ENCODE results near the gene NFASC.

Gene NFASC

DNA sequence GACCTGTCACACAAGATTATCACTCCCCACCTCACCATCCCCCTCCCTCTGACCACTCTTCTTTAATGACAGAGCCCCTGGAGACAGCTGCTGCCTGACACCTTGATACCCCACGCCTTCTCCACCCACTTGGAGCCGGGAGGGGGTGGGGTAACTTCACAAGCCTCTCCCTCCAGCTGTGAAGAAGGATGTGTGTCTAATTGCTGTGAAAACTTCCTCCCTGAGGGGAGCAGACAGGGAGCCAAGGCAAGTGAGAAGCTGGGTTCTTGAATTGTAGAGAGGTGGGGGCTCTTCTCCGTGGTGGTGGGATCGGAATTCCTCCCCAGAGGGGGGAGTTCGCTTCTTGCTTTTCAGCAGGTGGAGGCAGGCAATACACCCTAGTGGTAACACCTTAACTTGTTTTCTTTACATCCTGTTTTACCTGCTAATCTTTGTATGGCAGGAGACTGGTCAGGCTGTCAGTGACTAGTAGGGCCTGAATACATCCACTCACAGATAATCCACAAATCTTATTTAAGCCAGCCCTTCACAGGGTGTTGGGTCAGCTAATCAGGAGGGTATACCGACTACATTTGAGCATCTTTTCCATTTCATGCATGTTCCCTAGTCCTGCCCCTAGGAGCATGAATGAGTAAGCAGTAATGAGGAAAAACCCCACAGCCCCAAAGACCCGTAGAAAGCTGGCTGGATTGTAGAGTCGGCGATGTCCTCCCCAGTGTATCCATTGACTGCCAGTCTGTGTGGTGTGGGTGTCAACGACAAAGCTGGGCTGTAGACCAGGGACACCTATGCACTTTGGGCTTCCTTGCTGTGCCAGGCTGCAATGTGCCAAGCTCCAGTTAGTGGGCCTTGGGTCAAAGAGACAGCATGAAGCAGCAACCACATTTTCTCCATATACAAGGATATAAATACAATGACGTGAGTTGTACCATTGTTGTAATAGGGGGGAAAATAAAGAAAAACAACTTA lies 57.3 kb downstream of the NFASC start:
- in situ Hi-C loops (cut with MboI; ENCODE audit: low sequenced_read_pairs): no loop called here

- in situ Hi-C loops (cut with MboI; ENCODE audit: low sequenced_read_pairs): no loop called here
Observed at GRCh38 chr1:204928671-204929486, 58.2 kb downstream of the NFASC start.

- in situ Hi-C loops (cut with MboI; ENCODE audit: low sequenced_read_pairs): no loop called here
Observed at GRCh38 chr1:204929487-204930154, 59.0 kb downstream of the NFASC start.

- in situ Hi-C loops (cut with MboI; ENCODE audit: low sequenced_read_pairs): no loop called here
Observed at GRCh38 chr1:204930155-204930523, 59.5 kb downstream of the NFASC start.

DNA sequence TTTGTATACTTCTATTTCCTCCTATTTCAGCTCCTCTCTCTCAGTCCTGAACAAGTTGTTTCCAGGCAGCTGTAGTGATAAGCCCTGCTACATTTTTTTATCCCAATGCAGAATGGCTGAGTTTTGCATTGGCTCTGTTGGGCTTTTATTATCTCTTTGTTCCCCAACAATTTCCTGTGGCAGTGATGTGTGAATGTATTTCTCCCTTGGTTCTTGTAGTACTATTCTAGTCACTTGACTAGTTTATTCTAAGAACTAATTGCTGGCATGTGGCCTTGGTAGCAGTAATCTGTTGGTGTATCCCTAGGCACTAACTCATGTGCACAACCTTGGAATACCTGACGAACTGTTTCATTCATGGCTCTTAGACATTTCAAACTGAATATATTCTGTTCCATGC lies 60.7 kb downstream of the NFASC start:
- in situ Hi-C loops (cut with MboI; ENCODE audit: low sequenced_read_pairs): no loop called here

GRCh38 chr1:204931768-204932572 lies 61.3 kb downstream of the NFASC start:
- in situ Hi-C loops (cut with MboI; ENCODE audit: low sequenced_read_pairs): no loop called here

- in situ Hi-C loops (cut with MboI; ENCODE audit: low sequenced_read_pairs): no loop called here
Observed at GRCh38 chr1:204932573-204932909, 61.9 kb downstream of the NFASC start.

DNA sequence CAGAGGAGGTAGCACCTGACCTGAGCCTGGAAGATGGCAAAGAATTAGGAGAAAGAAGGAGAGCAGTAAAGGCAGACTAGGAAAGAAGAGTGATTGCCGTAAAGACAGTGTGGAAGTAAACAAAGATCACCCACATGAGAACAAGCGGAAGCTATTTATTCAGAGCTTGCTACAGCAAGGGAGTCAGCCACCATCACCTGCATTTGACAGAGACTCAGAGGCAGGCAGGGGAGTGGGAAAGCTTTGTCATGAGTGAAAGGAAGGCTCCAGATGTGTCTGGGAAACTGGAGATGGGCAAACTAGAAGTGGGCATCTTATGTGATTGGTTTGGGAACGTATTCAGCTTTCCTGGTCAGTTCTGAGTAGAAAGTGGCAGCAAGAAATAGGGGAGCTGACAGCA lies 64.5 kb downstream of the NFASC start:
- in situ Hi-C loops (cut with MboI; ENCODE audit: low sequenced_read_pairs): no loop called here

- in situ Hi-C loops (cut with MboI; ENCODE audit: low sequenced_read_pairs): no loop called here
Observed at GRCh38 chr1:204936765-204937164, 66.1 kb downstream of the NFASC start.

GRCh38 chr1:204937901-204938300 lies 67.2 kb downstream of the NFASC start:
- in situ Hi-C loops (cut with MboI; ENCODE audit: low sequenced_read_pairs): no loop called here

DNA sequence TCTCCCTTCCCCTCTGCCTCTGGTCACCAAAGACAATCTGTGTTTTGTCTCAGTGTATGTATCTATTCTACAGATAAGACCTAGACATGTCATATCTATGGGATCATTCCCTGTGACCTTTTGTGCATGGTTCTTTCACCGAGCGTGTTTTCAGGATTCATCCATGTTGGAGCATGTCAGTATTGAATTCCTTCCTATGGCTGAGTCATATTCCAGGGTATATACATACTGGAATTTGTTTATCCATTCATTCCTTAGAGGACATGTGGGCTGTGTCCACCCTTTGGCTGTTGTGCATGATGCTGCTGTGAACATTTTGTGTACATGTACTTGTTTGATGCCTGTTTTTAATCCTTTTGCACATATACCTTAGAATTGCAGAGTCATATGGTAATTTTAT lies 69.9 kb downstream of the NFASC start:
- in situ Hi-C loops (cut with MboI; ENCODE audit: low sequenced_read_pairs): no loop called here

DNA sequence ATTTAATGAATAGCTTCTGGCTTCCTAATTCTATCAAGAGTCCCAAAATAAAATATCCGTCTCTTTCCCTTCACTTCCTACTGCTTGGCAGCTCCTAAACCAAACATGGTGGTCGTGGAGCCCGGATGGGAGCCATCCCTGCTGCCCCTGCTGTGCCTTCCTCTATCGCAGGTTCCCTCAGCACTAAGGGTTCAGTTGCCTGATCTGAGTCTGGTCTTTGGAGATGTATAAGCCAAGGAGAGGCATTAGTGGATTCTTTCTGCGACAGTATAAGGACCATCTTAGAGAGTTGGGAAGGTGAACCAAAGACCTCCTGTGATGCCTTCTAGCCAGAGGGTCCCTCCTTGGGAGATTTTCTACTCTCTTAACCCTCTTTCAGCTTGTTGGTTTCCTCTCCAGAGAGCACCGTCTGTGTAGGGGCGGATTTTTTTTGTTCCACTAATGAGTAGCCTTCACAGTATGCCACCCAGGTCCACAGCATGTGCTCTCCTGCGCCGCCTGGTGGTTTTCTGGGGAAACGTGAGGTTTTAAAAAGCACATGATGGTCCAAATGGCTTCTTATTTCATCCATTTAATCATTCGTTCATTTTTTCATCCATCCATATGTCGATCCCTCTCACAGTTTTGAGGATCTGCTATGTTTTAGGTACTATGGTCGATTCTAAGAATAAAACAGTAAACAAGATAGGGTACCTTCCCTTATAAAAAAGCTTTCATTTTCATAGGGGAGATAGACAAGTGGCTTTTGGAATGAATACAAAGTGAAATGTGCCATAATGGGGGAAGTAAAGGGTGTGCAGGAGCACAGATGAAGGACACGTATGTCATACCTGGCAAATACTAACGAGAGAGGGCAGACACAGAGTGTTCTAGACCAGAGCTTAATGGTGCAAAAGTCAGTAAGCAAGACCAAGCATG lies 71.0 kb downstream of the NFASC start:
- in situ Hi-C loops (cut with MboI; ENCODE audit: low sequenced_read_pairs): no loop called here

DNA sequence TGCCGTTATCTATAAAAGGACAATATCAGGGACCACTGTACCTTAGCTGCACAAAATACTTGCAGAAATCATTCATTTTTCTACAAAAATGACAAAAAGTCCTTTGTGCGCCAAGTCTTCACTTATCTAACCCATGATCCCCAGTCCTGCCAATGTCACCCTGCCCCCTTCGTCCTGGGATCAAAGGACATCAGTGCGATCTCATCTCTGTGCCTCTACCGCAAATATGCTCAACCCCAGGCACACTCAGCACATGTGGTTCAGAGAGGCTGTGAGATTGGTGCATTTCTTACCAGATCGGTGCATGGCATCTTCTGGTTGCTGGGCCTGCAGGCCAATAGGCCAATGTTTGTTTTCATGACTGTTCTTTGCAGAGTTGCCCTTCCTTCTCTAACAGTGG lies 72.8 kb downstream of the NFASC start:
- in situ Hi-C loops (cut with MboI; ENCODE audit: low sequenced_read_pairs): no loop called here

DNA sequence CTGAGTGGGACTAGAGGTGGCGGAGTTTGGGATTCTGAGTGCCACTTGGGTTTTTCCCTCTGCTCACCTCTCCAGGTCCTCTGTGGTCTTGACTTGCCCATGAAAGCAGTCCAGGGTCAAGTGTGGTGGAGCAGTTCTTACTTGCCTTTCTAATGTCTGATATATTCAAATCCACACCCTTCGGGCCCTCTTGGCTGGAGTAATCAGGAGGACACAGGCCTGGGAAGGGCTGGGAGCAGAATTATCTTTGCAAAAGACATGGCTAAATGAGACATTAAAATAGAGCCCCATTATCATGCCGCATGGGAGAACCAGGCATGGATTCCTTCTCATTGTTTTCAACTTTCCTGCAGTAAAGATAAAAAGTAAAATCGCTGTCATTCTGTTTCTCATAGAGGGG lies 74.0 kb downstream of the NFASC start:
- in situ Hi-C loops (cut with MboI; ENCODE audit: low sequenced_read_pairs): no loop called here

GRCh38 chr1:204945565-204945977 lies 74.9 kb downstream of the NFASC start:
- in situ Hi-C loops (cut with MboI; ENCODE audit: low sequenced_read_pairs): no loop called here

DNA sequence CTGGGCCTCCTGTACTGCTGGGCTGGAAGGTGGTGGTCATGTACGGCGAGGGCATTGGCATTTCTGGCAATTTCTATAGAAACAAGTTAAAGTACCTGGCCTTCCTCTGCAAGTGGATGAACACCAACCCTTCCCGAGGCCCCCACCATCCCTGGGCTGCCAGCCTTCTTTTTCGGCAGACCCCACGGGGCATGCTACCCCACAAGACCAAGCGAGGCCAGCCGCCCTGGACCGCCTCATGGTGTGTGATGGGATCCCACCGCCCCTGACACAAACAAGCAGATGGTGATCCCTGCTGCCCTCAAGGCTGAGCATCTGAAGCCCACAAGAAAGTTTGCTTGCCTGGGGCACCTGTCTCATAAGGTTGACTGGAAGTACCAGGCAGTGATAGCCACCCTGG lies 76.0 kb downstream of the NFASC start:
- in situ Hi-C loops (cut with MboI; ENCODE audit: low sequenced_read_pairs): no loop called here

GRCh38 chr1:204947338-204947737 lies 76.7 kb downstream of the NFASC start:
- in situ Hi-C loops (cut with MboI; ENCODE audit: low sequenced_read_pairs): no loop called here

DNA sequence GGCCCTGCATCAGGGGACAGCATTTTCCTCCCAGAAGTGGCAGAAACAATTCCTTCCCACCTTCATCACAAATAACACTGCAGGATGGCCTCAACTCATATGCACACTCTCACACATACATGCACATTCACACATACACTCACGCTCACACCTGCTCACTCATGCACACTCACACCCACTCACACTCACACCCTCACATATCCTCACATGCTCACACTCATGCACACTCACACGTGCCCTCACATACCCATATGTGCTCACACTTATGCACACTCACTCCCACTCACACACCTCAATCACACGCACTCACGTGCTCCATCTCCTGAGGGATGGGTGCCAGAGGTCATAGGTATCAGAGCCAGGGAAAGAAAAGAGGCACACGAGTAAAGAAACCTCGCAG lies 77.1 kb downstream of the NFASC start:
- in situ Hi-C loops (cut with MboI; ENCODE audit: low sequenced_read_pairs): no loop called here

DNA sequence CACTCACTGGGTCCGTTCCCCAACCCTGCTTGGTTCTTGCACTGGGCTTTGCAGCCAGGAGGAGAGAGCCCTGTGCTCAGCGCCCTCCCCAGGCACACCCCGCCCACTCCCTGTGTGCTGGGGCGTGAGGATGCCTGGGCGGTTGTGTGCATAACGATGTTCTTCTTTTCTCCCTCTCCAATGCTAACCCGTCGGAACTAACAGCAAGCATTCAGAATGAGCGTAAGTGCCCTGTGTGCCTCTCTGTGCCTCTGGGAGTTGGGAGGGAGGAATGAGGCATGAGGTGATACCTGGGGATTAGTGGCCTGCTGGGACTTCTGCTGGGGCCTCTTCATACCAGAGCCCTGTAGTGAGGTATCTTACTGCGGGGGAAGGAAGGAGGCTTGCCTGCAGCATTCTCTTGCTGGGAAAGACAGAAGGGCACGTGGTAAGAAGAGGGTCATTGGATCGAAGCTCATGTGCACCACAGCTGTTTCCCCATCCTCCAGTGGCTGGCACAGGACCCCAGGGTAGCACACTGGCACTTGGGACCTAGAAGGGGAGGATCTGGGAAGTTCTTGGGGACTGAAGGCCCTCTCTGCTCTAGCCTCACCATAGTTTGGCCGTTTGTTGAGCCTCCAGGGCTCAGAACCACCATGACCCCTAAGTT lies 79.8 kb downstream of the NFASC start:
- in situ Hi-C loops (cut with MboI; ENCODE audit: low sequenced_read_pairs): no loop called here

All from HL-60/S4 treated with retinoic acid at 250 ng/mL for 4 days and 3 days (cell line).